ENCODE measurements around the gene ERN1.

DNA sequence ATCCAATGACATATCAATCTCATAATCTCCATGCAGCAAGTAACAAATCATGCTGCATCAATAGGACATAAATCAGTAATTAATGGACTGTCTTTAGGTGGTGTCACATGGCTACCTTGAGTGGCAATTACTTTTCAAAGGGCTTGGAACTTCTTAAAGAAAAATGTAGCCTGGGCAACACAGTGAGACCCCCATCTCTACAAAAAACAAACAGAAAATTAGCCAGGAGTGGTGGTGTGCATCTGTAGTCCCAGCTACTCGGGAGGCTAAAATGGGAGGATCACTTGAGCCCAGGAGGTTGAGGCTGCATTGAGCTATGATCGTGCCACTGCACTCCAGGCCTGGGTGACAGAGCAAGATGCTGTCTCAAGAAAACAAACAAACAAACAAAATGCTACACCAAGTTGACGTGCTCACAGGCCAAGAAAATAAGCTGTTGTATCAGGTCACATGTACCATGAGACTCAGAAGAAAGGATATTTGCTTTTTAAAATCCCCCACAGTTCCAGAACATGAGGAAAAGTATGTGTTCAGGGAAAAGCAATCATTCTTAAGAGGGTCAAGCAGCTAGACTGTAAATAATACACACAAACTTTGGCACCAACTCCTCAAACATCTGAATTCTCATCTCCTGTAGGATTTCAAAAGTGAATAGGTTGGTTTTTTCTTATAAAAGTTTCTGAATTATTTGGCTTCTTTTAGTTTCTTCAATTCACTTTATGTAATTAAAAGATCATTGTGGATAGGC is 23.8 kb upstream of the ERN1 start:
- TF ChIP-seq ZBTB7A (CRISPR knock-in tag; IDR thresholded peaks at IDR 0.05) (no peak), ZNF576 (CRISPR knock-in tag; IDR thresholded peaks at IDR 0.05) (no peak), RORA (CRISPR knock-in tag; IDR thresholded peaks at IDR 0.05) (no peak), PCBP1 (IDR thresholded peaks at IDR 0.05; ENCODE audit: borderline replicate concordance, low read depth, low read length) (no peak)
- TF ChIP-seq, protein P1, sequence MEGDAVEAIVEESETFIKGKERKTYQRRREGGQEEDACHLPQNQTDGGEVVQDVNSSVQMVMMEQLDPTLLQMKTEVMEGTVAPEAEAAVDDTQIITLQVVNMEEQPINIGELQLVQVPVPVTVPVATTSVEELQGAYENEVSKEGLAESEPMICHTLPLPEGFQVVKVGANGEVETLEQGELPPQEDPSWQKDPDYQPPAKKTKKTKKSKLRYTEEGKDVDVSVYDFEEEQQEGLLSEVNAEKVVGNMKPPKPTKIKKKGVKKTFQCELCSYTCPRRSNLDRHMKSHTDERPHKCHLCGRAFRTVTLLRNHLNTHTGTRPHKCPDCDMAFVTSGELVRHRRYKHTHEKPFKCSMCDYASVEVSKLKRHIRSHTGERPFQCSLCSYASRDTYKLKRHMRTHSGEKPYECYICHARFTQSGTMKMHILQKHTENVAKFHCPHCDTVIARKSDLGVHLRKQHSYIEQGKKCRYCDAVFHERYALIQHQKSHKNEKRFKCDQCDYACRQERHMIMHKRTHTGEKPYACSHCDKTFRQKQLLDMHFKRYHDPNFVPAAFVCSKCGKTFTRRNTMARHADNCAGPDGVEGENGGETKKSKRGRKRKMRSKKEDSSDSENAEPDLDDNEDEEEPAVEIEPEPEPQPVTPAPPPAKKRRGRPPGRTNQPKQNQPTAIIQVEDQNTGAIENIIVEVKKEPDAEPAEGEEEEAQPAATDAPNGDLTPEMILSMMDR (CRISPR knock-in tag; IDR thresholded peaks at IDR 0.05): no peak

Data from HepG2 (cell line).